Limb (tissue), 2 donors: ENCODE results near the gene TBC1D8.
"Not testable (repeated sequence)": the region's sequence is repeated elsewhere in the genome, so short reads cannot be mapped to it uniquely, and the experiment has no call there.

Experiments used
- DNase-seq, 2 donors: peaks; one replicate each; pipeline ENCODE4 v3.0.0-alpha.2; 2016; ENCODE audit errors: extremely low spot score in 2 of 2

Gene TBC1D8

GRCh38 chr2:101151146-101151858 is at the start of gene TBC1D8:
Gene TBC1D8, minus strand, starts transcription at chr2:101151382. Its CDS starts 129 bp downstream, at chr2:101151253.
- peak; percentile 80 to 91 for DNase-seq

GRCh38 chr2:101200676-101201075 is 49.5 kb upstream of the TBC1D8 start:
- DNase-seq = no peak

GRCh38 chr2:101199251-101199791 is 48.1 kb upstream of the TBC1D8 start:
- no peak for DNase-seq

GRCh38 chr2:101197814-101198213 is 46.6 kb upstream of the TBC1D8 start:
- DNase-seq = no peak

- DNase-seq = no peak
Observed at GRCh38 chr2:101197215-101197745, 46.1 kb upstream of the TBC1D8 start.

GRCh38 chr2:101195871-101196661 is 44.9 kb upstream of the TBC1D8 start:
- no peak for DNase-seq

GRCh38 chr2:101193033-101193626 is 41.9 kb upstream of the TBC1D8 start:
- no peak for DNase-seq

- DNase-seq = no peak
Observed at GRCh38 chr2:101190747-101191516, 39.8 kb upstream of the TBC1D8 start.

GRCh38 chr2:101188683-101189405 is 37.7 kb upstream of the TBC1D8 start:
- DNase-seq = no peak

GRCh38 chr2:101187131-101187530 is 35.9 kb upstream of the TBC1D8 start:
- DNase-seq = no peak

- DNase-seq = no peak
Observed at GRCh38 chr2:101185656-101186055, 34.5 kb upstream of the TBC1D8 start.

- no peak for DNase-seq
Observed at GRCh38 chr2:101185085-101185484, 33.9 kb upstream of the TBC1D8 start.

- no peak for DNase-seq
Observed at GRCh38 chr2:101179982-101180381, 28.8 kb upstream of the TBC1D8 start.

GRCh38 chr2:101176803-101177202 is 25.6 kb upstream of the TBC1D8 start:
- DNase-seq = no peak

GRCh38 chr2:101175991-101176390 is 24.8 kb upstream of the TBC1D8 start:
- DNase-seq = no peak

- no peak for DNase-seq
Observed at GRCh38 chr2:101173707-101174295, 22.6 kb upstream of the TBC1D8 start.

- DNase-seq = not testable (repeated sequence)
Observed at GRCh38 chr2:101169822-101170221, 18.6 kb upstream of the TBC1D8 start.

- DNase-seq = no peak
Observed at GRCh38 chr2:101168706-101169105, 17.5 kb upstream of the TBC1D8 start.

GRCh38 chr2:101167532-101167931 is 16.4 kb upstream of the TBC1D8 start:
- DNase-seq = not testable (repeated sequence)

GRCh38 chr2:101164021-101164420 is 12.8 kb upstream of the TBC1D8 start:
- DNase-seq = no peak
